WI38 (cell line): ENCODE data around the gene TMEM106C.
"Not testable (repeated sequence)": the region's sequence is repeated elsewhere in the genome, so short reads cannot be mapped to it uniquely, and the experiment has no call there.

ENCODE experiments used
- H3K4me3 ChIP-seq: 2 replicates; pipeline ENCODE4 v1.5.1; 2011; ENCODE audit warnings: low read depth, mild to moderate bottlenecking, control low read depth, low read length
- TF ChIP-seq, protein P1 (sequence below): IDR thresholded peaks from 2 replicates; pipeline ENCODE4 v1.5.1; 2012; ENCODE audit warnings: low read depth, mild to moderate bottlenecking, control low read depth, low read length

Gene TMEM106C

DNA sequence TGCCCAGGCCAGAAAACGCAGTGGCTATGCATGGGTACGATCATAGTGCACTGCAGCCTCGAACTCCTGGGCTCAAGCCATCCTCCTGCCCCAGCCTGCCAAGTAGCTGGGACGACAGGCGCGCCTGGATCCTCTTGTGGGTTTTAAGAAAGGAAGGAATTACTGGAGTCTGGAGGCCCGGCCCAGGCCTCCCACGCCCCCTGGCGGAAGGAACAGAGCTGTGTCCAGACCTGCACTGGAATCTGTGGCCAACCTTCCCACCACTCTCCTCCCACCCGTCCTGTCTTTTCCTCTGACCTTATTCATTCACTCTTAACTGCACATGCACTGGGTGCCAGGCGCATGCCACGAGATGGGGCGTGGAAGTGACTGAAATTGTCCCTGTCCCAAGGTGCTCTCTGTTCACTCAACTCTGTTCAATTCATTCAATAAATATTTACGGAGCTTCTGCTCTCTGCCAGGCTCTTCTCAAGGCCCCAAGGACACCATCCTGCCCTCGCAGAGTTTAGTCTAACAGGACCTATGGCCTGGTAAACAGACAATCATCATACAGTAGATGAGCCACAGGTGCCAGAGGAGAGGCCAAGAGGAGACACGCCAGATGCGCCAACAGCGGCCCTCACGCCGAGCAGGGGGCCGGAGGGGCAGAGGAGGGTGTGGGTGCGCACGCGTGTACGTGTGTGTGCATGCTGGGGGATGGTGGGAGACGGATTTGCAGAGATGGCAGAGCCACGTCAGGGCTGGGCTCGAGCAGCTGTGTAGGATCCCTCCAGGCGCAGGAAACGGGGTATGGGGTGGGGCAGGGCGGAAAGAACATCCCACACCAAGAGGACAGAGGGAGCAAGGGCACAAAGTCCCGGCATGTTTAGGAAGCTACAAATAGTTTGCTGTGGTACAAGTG, 13.7 kb upstream of the TMEM106C start:
- TF ChIP-seq, protein P1, sequence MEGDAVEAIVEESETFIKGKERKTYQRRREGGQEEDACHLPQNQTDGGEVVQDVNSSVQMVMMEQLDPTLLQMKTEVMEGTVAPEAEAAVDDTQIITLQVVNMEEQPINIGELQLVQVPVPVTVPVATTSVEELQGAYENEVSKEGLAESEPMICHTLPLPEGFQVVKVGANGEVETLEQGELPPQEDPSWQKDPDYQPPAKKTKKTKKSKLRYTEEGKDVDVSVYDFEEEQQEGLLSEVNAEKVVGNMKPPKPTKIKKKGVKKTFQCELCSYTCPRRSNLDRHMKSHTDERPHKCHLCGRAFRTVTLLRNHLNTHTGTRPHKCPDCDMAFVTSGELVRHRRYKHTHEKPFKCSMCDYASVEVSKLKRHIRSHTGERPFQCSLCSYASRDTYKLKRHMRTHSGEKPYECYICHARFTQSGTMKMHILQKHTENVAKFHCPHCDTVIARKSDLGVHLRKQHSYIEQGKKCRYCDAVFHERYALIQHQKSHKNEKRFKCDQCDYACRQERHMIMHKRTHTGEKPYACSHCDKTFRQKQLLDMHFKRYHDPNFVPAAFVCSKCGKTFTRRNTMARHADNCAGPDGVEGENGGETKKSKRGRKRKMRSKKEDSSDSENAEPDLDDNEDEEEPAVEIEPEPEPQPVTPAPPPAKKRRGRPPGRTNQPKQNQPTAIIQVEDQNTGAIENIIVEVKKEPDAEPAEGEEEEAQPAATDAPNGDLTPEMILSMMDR = peak; percentile 91
- no peak overlapping the region for H3K4me3 ChIP-seq

GRCh38 chr12:47950856-47951468, 12.4 kb upstream of the TMEM106C start:
- no peak overlapping the region for H3K4me3 ChIP-seq

GRCh38 chr12:47954058-47954457, 9.3 kb upstream of the TMEM106C start:
- TF ChIP-seq, protein P1 = no peak
- no peak overlapping the region for H3K4me3 ChIP-seq

More at GRCh38 chr12:47950856-47951468, 12.4 kb upstream of the TMEM106C start:
- TF ChIP-seq, protein P1 = no peak

- TF ChIP-seq, protein P1 = no peak
- H3K4me3 ChIP-seq = no peak overlapping the region
These were observed 8.8 kb upstream of the TMEM106C start for GRCh38 chr12:47954467-47955045.

DNA sequence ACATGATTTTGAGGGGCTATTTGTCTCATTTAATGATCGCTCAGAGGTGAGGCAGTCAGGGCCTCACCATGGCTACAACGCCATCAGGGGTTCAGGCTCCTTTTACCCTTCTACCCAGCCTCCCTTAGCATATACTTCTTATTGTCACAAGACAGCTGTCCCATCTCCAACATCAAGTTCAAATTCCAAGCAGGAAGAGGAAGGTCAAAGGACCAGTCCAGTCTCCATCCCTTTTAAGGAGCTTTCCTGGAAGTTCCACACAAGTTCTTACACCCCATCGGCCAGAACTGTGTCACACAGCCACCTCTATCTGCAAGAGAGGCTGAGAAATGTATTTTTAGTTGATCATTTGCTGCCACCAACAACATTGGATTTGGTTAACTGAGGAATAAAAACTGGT, 8.3 kb upstream of the TMEM106C start:
- H3K4me3 ChIP-seq = no peak overlapping the region

DNA sequence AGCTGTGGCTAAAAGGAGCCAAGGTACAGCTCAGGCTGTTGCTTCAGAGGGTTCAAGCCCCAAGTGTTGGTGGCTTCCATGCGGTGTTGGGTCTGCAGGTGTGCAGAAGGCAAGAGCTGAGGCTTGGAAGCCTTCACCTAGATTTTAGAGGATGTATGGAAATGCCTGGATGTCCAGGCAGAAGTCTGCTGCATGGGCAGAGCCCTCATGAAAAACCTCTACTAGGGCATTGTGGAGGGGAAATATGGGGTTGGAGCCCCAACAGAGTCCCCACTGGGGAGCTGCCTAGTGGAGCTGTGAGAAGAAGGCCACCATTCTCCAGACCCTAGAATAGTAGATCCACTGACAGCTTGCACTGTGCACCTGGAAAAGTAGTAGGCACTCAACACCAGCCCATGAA, 5.7 kb upstream of the TMEM106C start:
- H3K4me3 ChIP-seq = not testable (repeated sequence)

More for the DNA sequence above, 8.3 kb upstream of the TMEM106C start:
- TF ChIP-seq, protein P1 = no peak

DNA sequence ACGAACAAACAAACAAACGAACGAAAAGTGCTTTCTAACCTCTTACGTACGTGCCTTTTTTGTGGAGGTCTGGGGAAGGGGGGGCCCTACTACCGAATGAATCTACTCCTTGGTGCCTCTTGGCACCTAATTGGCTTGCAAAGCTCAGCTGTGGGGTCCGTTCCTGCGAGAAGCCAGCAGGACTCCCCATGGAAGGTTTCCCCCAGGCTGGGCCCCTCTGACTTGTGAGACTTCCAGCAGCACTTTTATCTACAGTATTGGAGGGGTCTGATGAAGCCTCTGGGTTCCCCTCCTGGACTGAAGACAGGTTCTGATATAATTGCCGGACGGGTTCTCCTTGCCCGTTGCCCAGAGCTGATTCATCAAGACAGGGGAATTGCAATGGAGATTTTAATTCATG, 1.2 kb upstream of the TMEM106C start:
- TF ChIP-seq, protein P1 = no peak

More for the DNA sequence above, 1.2 kb upstream of the TMEM106C start:
- H3K4me3 ChIP-seq = no peak overlapping the region
